ENCODE data around the gene AGMAT.

DNA sequence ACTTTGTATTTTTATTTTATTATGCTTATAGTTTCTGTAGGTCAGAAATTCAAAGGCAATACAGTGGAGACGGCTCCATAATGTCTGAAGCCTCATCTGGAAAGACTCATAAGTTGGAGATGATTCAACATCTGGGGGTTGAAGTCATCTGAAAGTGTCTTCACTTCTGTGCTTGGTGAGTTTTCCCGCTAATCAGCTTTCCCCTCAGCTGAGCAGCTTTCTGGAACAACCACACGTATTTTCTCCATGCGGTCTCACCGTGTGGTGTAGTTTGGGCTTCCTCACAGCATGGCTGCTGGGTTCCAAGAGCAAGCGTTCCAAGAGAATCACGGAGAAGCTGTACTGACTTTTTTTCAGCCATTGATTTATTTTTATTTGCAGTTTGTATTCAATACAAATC lies 24.8 kb upstream of the AGMAT start:
- TF ChIP-seq TCF4 (CRISPR knock-in tag; IDR thresholded peaks at IDR 0.05; ENCODE audit: borderline replicate concordance) (no peak), SNAI2 (CRISPR knock-in tag; IDR thresholded peaks at IDR 0.05) (no peak), ZFP3 (CRISPR knock-in tag; IDR thresholded peaks at IDR 0.05) (no peak), OSR1 (CRISPR knock-in tag; IDR thresholded peaks at IDR 0.05) (no peak)
- TF ChIP-seq, protein P1, sequence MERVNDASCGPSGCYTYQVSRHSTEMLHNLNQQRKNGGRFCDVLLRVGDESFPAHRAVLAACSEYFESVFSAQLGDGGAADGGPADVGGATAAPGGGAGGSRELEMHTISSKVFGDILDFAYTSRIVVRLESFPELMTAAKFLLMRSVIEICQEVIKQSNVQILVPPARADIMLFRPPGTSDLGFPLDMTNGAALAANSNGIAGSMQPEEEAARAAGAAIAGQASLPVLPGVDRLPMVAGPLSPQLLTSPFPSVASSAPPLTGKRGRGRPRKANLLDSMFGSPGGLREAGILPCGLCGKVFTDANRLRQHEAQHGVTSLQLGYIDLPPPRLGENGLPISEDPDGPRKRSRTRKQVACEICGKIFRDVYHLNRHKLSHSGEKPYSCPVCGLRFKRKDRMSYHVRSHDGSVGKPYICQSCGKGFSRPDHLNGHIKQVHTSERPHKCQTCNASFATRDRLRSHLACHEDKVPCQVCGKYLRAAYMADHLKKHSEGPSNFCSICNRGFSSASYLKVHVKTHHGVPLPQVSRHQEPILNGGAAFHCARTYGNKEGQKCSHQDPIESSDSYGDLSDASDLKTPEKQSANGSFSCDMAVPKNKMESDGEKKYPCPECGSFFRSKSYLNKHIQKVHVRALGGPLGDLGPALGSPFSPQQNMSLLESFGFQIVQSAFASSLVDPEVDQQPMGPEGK (CRISPR knock-in tag; IDR thresholded peaks at IDR 0.05; ENCODE audit: borderline replicate concordance): no peak

Measured in SK-N-SH treated with all-trans-retinoic acid at 6 μM for 48 hours (cell line).